Activated T-helper 1 cell treated with anti-CD3 and anti-CD28 coated beads, Interleukin-12 subunit alpha, Interleukin-12 subunit beta, Interleukin-2, Interleukin-4 antibody, amounts not matched to agents 30 ng/mL and 10 ng/mL and 1 ng/mL, durations not matched to agents 14 hours and 24 hours and 36 hours (primary cell): ENCODE data around the gene BEAN1. TPM values are rescaled to one million over a fixed set of nuclear protein-coding genes. Genes with fewer than 3 reads are reported as not detected.
"Not testable (repeated sequence)": the region's sequence is repeated elsewhere in the genome, so short reads cannot be mapped to it uniquely, and the experiment has no call there.

Source experiments
- DNase-seq: peaks from one replicate; pipeline ENCODE4 v3.0.0; 2021; ENCODE audit warnings: low spot score
- H3K27ac Mint-ChIP-seq: one replicate; pipeline ENCODE4 v1.8.0; 2021; ENCODE audit warnings: mild to moderate bottlenecking, mixed read lengths
- H3K27me3 Mint-ChIP-seq: one replicate; pipeline ENCODE4 v1.8.0; 2022; ENCODE audit warnings: mild to moderate bottlenecking, moderate library complexity, mixed read lengths; ENCODE audit not compliant: insufficient read depth
- H3K36me3 Mint-ChIP-seq: one replicate; pipeline ENCODE4 v1.8.0; 2021; ENCODE audit warnings: low read depth, mixed read lengths
- H3K4me1 Mint-ChIP-seq: one replicate; pipeline ENCODE4 v1.8.0; 2021; ENCODE audit warnings: low read depth, mixed read lengths
- H3K4me3 Mint-ChIP-seq: one replicate; pipeline ENCODE4 v1.8.0; 2021; ENCODE audit warnings: mild to moderate bottlenecking, moderate library complexity, mixed read lengths
- H3K9me3 Mint-ChIP-seq: one replicate; pipeline ENCODE4 v1.8.0; 2021; ENCODE audit warnings: mixed read lengths
- intact Hi-C: fragments of 100-400 bp; cut with micrococcal nuclease; formaldehyde crosslinking; loops from one replicate; pipeline ENCODE4 v1.15.1; 2024
- total RNA-seq: library from RNA; stranded (reverse); gene quantifications from 2 replicates; pipeline ENCODE4 v1.2.3, GENCODE V29; 2022

Gene BEAN1
- total RNA-seq, 1 donor from 2014 or later, result not detected

DNA sequence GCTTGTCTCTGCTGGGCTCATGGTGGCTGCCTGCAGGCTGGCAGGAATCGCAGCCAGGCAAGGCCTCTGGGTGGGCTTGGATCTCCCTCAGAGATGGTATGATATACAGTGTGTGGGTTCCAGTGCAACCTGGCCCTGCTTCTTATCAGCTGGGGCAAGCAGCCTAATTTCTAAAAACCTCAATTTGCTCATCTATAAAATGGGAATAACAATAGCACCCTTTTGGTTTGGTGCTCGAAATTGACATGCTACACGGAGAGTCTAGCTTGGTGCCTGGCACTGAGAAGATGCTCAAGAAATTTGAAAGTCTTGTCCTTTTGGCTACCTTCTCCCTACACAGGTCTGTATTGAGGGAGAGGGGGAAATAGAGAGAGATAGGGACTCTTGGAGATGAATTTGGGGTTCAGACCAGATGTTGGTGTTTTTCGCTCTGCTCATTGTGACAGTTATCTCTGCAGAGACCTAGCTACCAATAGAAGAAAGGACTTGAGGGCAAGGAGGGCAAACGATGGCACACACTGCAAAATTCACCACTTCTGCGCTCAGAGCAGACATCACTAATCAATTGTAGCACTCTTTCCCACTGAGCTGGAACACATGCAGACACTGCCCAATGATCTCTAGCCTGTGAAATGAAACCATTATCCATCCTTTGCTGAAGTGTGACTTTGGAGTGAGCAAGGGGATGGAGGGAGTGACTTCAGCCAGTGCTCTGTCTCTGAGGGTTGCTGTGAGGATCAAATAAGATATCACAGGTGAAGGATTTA lies 15.6 kb downstream of the BEAN1 start:
- Mint-ChIP-seq H3K27me3 (peaks cover 31% of the 10 kb centered on the region), H3K36me3 (no peaks in the 10 kb centered on the region), H3K4me1 (no peaks in the 10 kb centered on the region), H3K4me3 (no peak overlapping the region), H3K9me3 (no peaks in the 10 kb centered on the region), H3K27ac (no peak overlapping the region)
- no peak for DNase-seq
- intact Hi-C loops, result no loop called here

DNA sequence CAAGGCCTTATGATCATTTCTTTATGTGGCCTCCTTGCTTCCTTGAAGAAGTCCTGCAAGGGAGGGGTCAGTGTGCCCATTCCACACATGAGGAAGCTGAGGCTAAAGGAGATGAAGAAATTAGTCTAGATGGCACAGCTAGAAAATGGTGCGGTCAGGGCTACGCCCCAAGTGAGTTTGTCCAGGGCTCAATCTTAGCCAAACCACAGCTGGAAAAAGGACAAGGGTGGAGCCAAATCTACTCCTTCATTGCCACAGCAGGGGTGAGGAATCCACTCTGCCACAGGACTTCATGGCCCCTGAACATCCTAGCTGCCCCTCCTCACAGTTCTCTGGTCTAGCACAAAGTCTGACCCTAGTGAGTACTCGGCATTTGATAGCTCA lies 16.2 kb downstream of the BEAN1 start:
- no peak overlapping the region for H3K4me3 Mint-ChIP-seq
- H3K9me3 Mint-ChIP-seq, result no peaks in the 10 kb centered on the region
- no peaks in the 10 kb centered on the region for H3K4me1 Mint-ChIP-seq
- intact Hi-C loops, result no loop called here
- H3K27ac Mint-ChIP-seq, result no peak overlapping the region
- no peak for DNase-seq
- peaks cover 31% of the 10 kb centered on the region for H3K27me3 Mint-ChIP-seq
- no peaks in the 10 kb centered on the region for H3K36me3 Mint-ChIP-seq

GRCh38 chr16:66444049-66444481 lies 17.0 kb downstream of the BEAN1 start:
- Mint-ChIP-seq H3K36me3 (no peaks in the 10 kb centered on the region), H3K27ac (no peak overlapping the region), H3K9me3 (no peaks in the 10 kb centered on the region), H3K4me3 (no peak overlapping the region), H3K4me1 (no peaks in the 10 kb centered on the region), H3K27me3 (peaks cover 28% of the 10 kb centered on the region)
- intact Hi-C loops, result no loop called here
- no peak for DNase-seq

- H3K27me3 Mint-ChIP-seq, result peaks cover 22% of the 10 kb centered on the region
- no peaks in the 10 kb centered on the region for H3K4me1 Mint-ChIP-seq
- no peak overlapping the region for H3K27ac Mint-ChIP-seq
- intact Hi-C loops, result no loop called here
- no peak for DNase-seq
- no peaks in the 10 kb centered on the region for H3K36me3 Mint-ChIP-seq
- H3K9me3 Mint-ChIP-seq, result no peaks in the 10 kb centered on the region
- H3K4me3 Mint-ChIP-seq, result no peak overlapping the region
These were observed 19.6 kb downstream of the BEAN1 start for GRCh38 chr16:66446737-66447136.

DNA sequence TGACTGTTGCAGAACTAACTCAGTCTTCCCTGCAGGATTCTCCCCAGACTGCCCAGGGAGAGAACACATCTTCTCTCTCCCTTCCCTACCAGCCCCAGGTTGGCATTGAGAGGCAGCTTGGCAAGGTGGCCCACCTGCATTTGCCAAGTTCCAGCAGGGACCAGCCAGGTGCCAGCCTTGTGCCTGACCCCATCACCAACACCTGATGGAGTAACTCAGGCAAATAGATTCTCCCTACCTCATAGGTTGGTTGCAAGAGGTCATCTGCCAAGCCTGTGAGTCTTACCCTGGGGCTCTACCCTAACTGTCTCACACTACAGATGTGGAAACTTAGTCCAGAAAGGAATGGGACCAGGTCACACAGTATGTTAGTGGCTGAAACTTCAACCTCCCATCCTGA lies 20.4 kb downstream of the BEAN1 start:
- no peaks in the 10 kb centered on the region for H3K9me3 Mint-ChIP-seq
- intact Hi-C loops, result no loop called here
- peaks cover 22% of the 10 kb centered on the region for H3K27me3 Mint-ChIP-seq
- no peak overlapping the region for H3K27ac Mint-ChIP-seq
- H3K36me3 Mint-ChIP-seq, result no peaks in the 10 kb centered on the region
- DNase-seq, result no peak
- H3K4me1 Mint-ChIP-seq, result no peaks in the 10 kb centered on the region
- no peak overlapping the region for H3K4me3 Mint-ChIP-seq

- Mint-ChIP-seq H3K36me3 (no peaks in the 10 kb centered on the region), H3K27me3 (peaks cover 6% of the 10 kb centered on the region), H3K9me3 (no peaks in the 10 kb centered on the region), H3K4me3 (no peak overlapping the region), H3K4me1 (no peaks in the 10 kb centered on the region), H3K27ac (no peak overlapping the region)
- DNase-seq, result no peak
- intact Hi-C loops, result no loop called here
These were observed 24.5 kb downstream of the BEAN1 start for GRCh38 chr16:66451548-66451947.

DNA sequence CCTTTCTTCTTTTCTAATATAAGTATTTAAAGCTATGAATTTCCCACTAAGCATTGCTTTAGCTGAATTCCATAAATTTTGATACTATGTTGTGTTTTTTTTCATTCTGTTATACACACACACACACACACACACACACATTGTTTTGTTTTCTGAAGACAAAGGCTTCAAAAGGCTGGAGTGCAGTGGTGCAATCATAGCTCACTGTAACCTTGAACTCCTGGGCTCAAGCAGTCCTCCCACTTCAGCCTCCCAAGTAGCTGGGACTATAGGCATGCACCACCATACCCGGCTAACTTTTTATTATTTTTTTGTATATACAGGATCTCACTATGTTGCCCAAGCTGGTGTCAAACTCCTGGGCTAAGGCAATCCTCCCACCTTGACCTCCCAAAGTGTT lies 26.1 kb downstream of the BEAN1 start:
- H3K4me1 Mint-ChIP-seq, DNase-seq, H3K27ac Mint-ChIP-seq, H3K36me3 Mint-ChIP-seq, intact Hi-C loops, H3K9me3 Mint-ChIP-seq, H3K4me3 Mint-ChIP-seq: not testable (repeated sequence)
- H3K27me3 Mint-ChIP-seq, result peaks cover 11% of the 10 kb centered on the region

- H3K4me3 Mint-ChIP-seq, result no peak overlapping the region
- no peaks in the 10 kb centered on the region for H3K36me3 Mint-ChIP-seq
- H3K27me3 Mint-ChIP-seq, result peaks cover 17% of the 10 kb centered on the region
- no peak for DNase-seq
- no peaks in the 10 kb centered on the region for H3K9me3 Mint-ChIP-seq
- intact Hi-C loops, result no loop called here
- no peak overlapping the region for H3K27ac Mint-ChIP-seq
- H3K4me1 Mint-ChIP-seq, result no peaks in the 10 kb centered on the region
These were observed 27.7 kb downstream of the BEAN1 start for GRCh38 chr16:66454751-66455150.

GRCh38 chr16:66455970-66456369 lies 28.9 kb downstream of the BEAN1 start:
- H3K9me3 Mint-ChIP-seq, result no peaks in the 10 kb centered on the region
- intact Hi-C loops, result no loop called here
- H3K36me3 Mint-ChIP-seq, result no peaks in the 10 kb centered on the region
- H3K4me1 Mint-ChIP-seq, result no peaks in the 10 kb centered on the region
- peaks cover 14% of the 10 kb centered on the region for H3K27me3 Mint-ChIP-seq
- H3K4me3 Mint-ChIP-seq, result no peak overlapping the region
- H3K27ac Mint-ChIP-seq, result no peak overlapping the region
- no peak for DNase-seq

DNA sequence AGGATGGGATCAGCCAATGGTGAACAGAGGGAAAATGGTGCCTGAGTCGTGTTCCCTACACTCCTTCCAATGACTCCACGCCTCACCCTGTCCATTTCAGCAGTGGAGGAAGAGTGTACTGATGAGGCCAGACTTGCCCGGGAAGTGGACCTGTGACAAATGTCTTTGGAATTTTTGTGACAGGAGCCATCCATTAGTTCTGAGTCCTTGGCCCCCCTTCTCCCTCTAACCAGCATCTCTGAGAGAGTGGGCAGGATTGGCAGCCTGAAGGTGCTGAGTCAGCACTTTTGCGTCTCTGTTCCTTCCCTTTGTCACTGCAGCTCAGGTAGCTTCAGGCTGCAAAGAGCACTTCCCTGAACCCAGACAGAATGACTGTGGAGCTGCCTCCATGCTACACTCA lies 30.8 kb downstream of the BEAN1 start:
- Mint-ChIP-seq H3K9me3 (no peaks in the 10 kb centered on the region), H3K4me1 (no peaks in the 10 kb centered on the region), H3K4me3 (no peak overlapping the region), H3K27ac (peak overlapping the region; percentile 53), H3K36me3 (no peaks in the 10 kb centered on the region), H3K27me3 (peaks cover 18% of the 10 kb centered on the region)
- no peak for DNase-seq
- intact Hi-C loops, result no loop called here

DNA sequence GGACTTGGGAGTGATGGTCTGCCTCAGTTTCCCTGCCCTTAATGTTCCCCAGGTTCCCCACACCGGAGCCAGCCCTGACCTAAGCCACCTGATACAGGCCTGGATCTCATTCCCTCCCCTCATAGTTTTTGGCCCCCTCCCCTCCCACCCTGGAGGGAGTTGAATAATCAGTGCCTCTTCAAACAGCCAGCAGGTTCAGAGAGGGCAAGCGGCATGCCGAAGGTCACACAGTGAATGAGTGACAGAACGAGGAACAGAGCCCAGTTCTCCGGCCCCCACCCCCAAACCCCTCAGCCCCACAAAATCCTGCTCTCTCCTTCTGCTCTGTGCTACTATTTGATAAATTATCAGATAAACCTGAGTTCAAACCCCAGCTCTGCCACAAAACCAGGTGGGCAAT lies 31.2 kb downstream of the BEAN1 start:
- intact Hi-C loops, result no loop called here
- no peak for DNase-seq
- Mint-ChIP-seq H3K36me3 (no peaks in the 10 kb centered on the region), H3K27ac (peak overlapping the region; percentile 53), H3K9me3 (no peaks in the 10 kb centered on the region), H3K27me3 (peaks cover 22% of the 10 kb centered on the region), H3K4me3 (no peak overlapping the region), H3K4me1 (no peaks in the 10 kb centered on the region)

- Mint-ChIP-seq H3K4me3 (no peak overlapping the region), H3K36me3 (no peaks in the 10 kb centered on the region), H3K27ac (no peak overlapping the region), H3K4me1 (no peaks in the 10 kb centered on the region), H3K9me3 (no peaks in the 10 kb centered on the region), H3K27me3 (peaks cover 28% of the 10 kb centered on the region)
- no peak for DNase-seq
- intact Hi-C loops, result no loop called here
These were observed 31.8 kb downstream of the BEAN1 start for GRCh38 chr16:66458853-66459252.

DNA sequence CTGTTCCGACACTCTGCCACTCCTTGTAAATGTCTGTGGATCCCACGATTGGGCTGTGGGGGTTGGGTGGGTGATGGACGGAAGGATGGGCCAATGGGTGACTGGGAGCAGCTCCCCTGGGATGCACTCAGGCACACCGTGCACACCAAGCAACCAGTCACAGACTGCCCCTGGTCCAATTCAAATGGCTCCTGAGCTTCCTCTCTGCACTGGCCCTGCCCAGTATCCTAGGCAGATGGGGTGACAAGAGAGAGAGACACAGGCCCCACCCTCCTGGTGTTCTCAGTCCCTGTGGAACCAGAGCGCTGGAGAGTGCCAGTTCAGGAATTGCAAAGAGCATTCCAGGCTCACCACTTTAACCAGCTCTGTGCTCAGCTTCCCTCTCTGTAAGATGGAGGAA lies 32.8 kb downstream of the BEAN1 start:
- Mint-ChIP-seq H3K9me3 (no peaks in the 10 kb centered on the region), H3K27ac (no peak overlapping the region), H3K4me3 (no peak overlapping the region), H3K36me3 (no peaks in the 10 kb centered on the region), H3K4me1 (no peaks in the 10 kb centered on the region), H3K27me3 (peaks cover 33% of the 10 kb centered on the region)
- intact Hi-C loops, result no loop called here
- no peak for DNase-seq

DNA sequence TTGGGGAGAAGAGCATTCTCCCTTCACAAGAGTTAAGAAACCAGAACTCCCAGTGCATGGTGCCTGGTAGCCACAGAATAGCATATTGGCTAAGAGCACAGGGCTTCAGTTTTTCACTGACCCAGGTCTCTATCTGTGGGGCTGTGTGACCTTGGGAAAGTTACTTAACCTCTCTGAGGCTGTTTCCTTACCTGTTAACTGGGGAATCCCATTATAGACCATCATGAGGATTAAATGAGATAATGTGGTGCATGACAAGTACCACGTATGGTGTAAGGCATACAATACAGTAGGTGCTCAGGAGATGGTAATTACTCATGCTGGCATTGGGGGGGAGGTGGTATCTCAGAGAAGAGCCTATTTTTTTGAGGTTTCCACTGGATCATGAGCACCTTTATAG lies 33.6 kb downstream of the BEAN1 start:
- H3K9me3 Mint-ChIP-seq, result no peaks in the 10 kb centered on the region
- H3K27ac Mint-ChIP-seq, result no peak overlapping the region
- H3K27me3 Mint-ChIP-seq, result peaks cover 37% of the 10 kb centered on the region

More for the DNA sequence above, 33.6 kb downstream of the BEAN1 start:
- intact Hi-C loops, result no loop called here
- no peak for DNase-seq
- no peaks in the 10 kb centered on the region for H3K36me3 Mint-ChIP-seq
- H3K4me3 Mint-ChIP-seq, result no peak overlapping the region
- H3K4me1 Mint-ChIP-seq, result no peaks in the 10 kb centered on the region
